IPS DF 19.7 (cell line): Measurements from ENCODE around the gene NOXO1.

Source experiments
- DNase-seq: peaks from one replicate; pipeline ENCODE4 v3.0.0-alpha.2; 2013; ENCODE audit warnings: low read depth, low spot score

The NOXO1 gene

DNA sequence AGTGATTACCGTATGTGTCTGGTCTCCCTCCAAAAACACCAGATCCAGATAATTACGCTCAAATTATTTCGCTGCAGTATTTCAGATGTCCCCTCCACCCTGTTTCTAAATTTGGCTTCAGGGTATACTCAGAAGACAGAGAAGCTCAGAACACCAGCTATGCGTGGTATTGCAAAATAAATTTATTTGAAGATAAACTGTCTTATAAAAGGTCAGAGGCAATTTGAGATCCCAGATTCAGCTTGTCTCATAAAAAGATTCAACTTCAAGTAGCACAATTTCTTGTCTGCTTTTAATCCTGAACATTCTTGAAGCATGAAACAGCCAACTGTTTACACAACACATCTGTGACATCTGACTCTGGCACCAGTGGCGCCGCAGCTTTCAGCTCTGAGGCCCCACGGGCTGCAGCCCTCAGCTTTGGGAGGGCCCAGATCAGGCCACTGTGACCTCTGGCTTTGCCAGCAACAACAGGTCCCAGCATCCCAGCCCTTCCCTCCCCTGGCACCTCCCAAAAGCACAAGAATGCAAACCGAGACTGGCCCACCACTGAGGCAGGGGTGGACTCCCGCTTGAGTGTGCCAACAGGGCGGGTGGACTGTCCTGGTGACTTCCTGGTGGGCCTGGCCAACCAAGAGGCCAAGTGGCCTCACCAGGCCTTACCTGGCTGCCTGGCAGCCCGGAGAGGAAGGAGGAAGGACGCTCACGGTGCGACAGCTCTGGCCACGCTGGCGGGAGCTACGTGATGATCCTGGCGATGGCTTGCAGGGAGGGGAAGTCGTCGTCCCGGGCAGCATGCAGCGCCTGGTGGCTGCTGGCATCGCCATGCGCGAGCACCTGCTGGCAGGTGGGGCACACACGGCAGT is 16.5 kb upstream of the NOXO1 start:
- DNase-seq = no peak

DNA sequence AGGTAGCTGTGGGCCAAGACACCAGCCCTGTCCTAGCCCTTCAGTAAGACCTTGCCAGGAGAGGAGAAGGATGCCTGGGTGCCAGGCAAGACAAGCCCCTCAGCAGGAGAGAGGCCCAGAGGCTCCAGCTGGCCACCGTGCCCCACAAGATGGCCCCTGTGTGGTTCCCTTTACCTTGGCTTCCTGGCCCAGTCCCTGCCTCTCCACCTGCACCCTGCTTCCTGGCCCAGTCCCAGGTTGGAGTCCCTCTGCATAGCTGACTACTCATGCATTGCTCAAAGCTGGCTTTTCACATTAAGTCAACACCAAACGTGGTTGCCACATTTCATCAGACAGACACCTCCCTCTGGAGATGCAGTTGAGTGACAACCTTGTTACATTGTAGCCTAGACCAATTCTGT is 12.5 kb upstream of the NOXO1 start:
- DNase-seq = no peak

DNA sequence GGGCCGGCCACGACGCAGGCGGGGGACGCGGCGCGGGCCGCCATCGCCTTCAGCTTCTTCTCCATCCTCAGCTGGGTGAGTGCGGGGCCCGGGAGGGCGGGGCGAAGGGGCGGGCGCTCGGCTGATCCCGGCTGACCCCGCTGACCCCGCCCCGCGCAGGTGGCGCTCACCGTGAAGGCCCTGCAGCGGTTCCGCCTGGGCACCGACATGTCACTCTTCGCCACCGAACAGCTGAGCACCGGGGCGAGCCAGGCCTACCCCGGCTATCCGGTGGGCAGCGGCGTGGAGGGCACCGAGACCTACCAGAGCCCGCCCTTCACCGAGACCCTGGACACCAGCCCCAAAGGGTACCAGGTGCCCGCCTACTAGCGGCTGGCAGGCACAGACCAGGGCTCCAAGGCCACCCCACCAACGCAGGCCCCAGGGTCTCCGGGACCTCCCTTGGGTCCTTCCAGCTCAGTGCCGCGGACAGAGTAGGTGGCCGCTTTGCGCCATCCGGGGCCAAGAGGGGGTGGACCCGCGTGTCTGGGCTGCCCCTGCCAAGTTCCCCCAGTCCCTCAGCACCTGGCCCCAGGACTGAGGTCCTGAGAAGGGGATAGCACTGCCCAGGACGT is 11.5 kb upstream of the NOXO1 start:
- no peak for DNase-seq

DNA sequence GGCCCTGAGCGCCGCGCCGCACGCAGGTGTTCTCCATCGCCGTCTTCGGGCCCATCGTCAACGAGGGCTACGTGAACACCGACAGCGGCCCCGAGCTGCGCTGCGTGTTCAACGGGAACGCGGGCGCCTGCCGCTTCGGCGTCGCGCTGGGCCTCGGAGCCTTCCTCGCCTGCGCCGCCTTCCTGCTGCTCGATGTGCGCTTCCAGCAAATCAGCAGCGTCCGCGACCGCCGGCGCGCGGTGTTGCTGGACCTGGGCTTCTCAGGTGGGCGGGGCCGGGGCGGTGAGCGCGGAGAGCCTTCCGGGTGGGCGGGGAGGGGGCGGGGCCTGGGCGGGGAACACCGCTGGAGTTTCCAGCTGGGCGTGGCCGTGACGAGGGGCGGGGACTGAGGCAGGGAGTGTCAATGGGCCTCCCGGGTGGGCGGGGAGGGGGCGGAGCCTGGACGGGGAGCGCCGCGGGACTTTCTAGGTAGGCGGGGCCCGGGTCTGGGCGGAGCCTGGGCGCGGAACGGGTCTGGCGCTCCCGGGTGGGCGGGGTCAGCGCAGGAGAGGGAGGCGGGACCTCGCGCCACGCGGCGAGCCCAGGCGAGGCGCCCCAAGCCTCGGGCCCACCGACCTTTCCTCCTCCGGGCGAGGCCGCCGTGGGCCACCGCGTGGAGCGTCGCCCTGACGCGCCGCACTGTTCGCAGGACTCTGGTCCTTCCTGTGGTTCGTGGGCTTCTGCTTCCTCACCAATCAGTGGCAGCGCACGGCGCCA is 10.9 kb upstream of the NOXO1 start:
- no peak for DNase-seq

GRCh38 chr16:1991588-1991947 is 10.3 kb upstream of the NOXO1 start:
- DNase-seq = no peak

- DNase-seq = no peak
Measured at GRCh38 chr16:1991135-1991551, 9.9 kb upstream of the NOXO1 start.

- DNase-seq = no peak
Measured at GRCh38 chr16:1990351-1991134, 9.3 kb upstream of the NOXO1 start.

GRCh38 chr16:1990101-1990350 is 8.8 kb upstream of the NOXO1 start:
- DNase-seq = no peak

GRCh38 chr16:1989209-1990100 is 8.2 kb upstream of the NOXO1 start, which contains the start of gene SYNGR3:
Gene SYNGR3, plus strand, starts transcription at chr16:1989970. Its CDS starts 133 bp downstream, at chr16:1990103.
- no peak for DNase-seq

DNA sequence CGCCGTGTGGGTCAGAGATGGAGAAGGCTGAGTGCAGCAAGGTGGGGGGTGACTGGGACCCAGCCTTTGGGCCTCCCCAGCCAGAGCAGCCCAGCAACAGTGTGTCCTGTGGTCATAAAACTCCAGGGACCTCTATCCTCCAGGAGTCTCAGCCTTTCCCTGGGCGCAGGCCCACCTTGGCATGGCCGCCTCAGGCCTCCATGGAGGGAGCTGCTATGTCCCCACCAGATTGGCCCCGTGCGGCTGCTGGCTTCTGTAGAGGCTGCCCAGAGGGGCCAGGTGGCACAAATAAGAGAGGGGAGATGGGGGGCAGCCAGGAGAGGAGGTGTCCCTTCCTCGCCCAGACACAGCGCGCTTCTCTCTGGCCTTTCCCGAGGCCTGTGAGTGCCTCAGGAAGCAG is 5.9 kb upstream of the NOXO1 start:
- no peak for DNase-seq

DNA sequence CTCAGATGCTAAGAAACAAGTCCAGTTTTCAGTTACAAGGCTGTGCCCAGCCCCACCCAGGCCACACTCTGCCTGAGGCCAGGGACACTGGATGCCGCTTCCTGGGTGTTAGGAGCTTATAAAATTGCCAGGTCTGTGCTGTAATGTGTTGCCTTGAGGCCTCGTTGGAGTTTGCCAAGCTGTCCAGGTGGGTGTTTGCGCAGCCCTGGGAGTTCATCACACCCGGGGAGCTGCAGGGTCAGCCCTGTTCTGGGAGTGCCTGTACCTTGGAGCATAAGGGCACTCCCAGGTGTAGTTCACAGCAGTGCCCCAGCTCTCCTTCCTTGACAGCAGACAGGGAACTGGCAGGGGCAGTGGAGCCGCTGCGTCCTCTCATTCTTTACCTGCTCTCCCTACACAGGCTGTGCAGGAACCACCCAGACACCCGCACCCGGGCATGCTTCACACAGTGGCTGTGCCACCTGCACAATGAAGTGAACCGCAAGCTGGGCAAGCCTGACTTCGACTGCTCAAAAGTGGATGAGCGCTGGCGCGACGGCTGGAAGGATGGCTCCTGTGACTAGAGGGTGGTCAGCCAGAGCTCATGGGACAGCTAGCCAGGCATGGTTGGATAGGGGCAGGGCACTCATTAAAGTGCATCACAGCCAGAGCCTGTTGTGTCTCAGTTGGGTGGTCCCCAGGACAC is 4.3 kb upstream of the NOXO1 start:
- DNase-seq = no peak

- DNase-seq = no peak
Measured at GRCh38 chr16:1984347-1985225, 3.3 kb upstream of the NOXO1 start.

DNA sequence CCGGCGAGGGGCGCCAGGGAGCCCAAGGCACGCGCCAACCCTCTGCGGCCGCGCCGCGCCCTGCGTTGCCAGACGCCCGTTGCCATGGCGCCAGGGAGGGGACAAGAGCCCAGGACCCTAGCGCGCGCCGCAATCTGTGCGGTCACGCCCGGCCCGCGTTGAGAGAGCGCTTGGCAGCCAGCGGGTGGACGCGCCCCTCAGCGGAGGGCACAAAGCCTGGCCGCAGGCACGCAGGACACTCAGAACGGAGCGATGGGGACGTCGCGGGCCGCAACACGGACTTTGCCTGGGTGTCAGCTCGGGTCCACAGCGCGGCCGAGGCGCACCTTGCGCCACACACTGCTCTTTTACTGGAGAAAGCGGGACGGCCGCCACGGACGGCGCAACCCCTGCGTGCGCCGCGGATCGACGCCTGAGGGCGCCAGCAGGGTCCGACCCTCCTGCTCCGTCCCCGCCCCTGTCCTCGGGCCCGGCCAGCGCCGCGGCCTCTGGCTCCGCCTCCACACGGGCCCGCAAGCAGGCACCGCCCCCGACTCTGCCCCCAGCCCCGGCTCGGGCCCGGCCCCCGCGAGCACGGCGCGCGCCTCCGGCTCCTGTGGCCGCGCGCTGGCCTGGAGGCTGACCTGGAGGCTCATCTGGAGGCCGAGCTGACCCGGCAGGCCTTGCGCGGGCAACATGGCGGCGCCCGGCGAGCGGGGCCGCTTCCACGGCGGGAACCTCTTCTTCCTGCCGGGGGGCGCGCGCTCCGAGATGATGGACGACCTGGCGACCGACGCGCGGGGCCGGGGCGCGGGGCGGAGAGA is 2.5 kb upstream of the NOXO1 start, which contains the start of gene GFER:
TSS of gene GFER (plus strand) at position 650 of the 803 bp plus-strand sequence. CDS start at position 676, 26 bp downstream.
- DNase-seq = no peak

DNA sequence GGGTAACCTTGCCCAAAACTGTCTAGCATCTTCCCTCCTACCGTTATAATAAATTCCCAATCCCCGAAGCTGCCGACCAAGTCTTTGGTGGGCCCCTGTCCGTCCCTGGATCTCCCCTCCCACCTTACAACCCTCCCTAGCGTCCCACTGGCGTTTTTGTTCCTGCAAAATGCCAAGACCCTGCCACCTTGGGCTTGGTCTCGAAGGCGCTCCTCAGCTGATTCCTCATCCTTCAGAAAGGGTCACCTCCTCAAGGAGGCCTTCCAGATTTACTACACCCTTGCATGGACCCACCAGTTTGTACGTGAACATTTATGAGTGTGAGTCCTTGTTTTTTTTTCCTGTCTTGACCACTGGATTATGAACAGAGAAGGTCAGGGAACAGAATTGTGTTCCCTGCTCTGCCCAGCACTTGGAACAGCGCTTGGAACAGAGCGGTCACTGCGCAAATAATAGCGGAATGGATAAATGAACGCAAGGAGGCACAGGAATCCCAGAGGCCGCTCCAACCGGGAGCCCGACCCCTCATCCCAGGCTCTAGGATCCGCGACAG is 1.8 kb upstream of the NOXO1 start:
- no peak for DNase-seq

GRCh38 chr16:1982013-1982433 is 754 bp upstream of the NOXO1 start:
- no peak for DNase-seq

- no peak for DNase-seq
Measured at GRCh38 chr16:1980770-1981087, 540 bp downstream of the NOXO1 start.

- DNase-seq = no peak
Measured at GRCh38 chr16:1980030-1980769, 1.1 kb downstream of the NOXO1 start.
